ENCODE results near the gene LZTR1. TPM values are rescaled to one million over a fixed set of nuclear protein-coding genes. Genes with fewer than 3 reads are reported as not detected.

LZTR1 gene
- polyA plus RNA-seq, 3 donors = 49.3 to 60.5 (median 49.8) TPM

DNA sequence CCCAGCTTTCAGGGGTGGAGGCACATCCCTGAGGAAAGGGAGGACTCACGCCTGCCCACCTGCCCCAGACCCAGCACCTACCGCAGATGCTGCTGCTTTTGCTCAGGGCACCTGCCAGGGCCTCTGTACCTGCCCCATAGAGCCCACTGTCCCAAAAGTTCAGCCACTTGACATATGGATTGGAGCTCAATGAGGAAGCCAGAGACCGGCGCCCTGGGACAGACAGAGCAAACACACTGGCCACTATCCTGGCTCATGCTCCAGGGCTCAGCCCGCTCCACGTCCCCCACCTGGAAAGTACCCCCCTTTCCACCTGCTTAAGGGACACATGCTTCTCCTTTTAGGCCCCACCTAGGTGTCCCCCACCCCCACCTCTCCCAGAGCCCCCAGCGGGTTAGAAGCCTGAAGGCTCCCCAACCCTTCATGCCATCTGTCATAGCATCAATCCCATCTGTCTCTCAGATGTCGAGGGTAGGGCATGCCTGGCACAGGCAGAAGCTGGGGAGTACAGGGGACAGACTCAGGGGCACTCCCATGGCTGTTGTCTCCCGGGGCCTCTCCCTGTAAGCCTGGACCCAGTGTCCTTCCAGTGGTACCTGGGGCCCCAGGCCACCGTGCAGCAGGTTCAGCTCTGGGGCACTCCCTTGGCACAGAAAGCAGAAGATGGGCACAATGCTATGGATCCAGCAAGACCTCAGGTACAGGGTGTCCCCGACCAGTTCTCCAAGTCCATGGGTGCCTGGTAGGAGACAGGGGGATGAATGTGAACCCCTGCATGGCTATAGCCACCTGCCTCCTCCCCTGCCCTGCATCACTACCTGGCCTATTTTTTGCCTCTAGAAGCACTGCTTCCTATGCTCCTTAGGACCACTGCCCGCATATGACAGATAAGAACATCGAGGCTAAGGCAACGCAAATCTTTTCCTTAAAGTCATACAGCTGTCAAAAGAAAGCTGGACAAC, 30.6 kb downstream of the LZTR1 start:
- no peak for DNase-seq

DNA sequence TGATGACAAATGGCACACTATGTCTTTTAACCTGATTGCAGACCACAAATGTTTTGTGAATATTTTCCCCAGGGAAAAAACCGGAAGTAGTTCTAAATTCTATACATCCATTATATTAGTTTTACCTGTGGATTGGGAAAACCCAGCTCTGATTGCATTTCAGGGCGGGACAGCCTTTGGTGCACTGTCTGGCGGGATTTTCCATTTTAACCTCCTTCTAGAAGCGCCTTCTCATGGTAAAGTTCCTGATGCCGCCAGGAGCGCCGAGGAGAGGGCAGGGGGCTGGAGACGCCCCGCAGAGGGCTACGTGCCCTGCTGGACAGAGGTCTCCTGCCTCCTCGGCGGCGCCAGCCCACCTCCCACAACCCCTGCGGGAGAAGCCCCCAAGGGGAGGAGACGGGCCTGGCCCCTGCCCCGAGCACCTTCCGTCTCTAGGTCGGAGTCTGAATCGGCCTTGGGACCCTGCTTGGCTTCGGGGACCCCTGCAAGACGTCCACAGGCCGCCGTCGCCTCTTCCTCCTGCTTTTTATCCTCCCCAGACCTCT, 31.6 kb downstream of the LZTR1 start:
- no peak for DNase-seq

DNA sequence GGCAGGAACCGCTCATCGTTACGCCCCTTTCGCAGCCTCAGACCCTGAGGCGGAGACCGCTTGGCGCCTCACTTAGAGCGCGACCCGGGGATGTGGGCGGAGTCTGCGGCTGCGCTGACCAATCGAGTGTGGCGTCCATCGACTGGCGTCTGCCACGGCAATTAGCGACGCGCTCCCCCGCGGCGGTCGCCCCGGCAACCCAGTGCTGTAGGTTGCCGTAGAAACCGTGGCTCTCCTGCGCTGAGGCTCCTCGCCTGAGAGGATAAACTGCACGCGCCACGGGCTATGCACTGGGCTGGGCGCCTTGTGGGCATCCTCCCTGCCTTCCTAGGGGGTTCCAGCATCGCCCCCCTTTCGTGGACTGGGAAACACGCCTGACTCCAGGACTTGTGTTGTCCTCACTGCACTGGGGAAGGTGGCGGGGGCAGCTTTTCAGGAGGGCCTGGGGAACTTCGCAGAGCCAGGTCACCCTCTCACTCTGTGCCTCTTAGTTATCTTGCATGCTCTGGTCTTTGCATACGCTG, 32.2 kb downstream of the LZTR1 start:
- DNase-seq = peak; percentile 94

DNA sequence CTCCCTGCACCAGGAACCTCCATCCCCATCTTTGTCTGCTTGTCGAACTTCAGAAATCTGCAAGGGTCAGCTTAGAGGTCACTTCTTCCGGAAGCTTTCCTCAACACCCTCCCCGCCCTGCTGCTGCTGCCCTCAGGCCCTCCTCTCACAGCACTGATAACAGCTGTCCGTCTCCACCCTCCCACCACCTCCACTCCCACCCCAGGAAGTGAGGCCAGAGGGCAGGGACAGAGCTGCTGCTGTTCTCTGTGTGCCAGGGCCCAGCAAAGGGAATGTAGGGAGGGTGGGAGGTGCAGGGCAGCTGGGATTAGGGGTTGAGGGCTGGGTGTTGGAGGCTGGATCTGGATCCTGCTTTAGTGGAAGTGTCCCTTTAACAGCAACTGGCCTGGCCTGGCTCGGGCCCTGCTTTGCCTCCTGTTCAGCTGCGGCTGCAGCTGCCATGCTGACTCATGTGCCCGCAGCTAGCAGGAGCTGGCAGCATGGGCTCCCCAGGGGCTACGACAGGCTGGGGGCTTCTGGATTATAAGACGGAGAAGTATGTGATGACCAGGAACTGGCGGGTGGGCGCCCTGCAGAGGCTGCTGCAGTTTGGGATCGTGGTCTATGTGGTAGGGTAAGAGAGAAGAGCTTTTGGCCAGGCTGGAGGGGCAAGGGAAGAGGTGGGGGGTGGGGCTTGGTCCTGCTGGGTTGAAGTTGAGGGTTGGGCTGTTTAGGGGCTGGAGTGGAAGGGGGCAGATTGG, 32.8 kb downstream of the LZTR1 start, which contains the start of gene P2RX6:
TSS of gene P2RX6 (plus strand) at position 440 of the 740 bp plus-strand sequence. CDS start at position 450, 10 bp downstream.
- peak; percentile 57 for DNase-seq

DNA sequence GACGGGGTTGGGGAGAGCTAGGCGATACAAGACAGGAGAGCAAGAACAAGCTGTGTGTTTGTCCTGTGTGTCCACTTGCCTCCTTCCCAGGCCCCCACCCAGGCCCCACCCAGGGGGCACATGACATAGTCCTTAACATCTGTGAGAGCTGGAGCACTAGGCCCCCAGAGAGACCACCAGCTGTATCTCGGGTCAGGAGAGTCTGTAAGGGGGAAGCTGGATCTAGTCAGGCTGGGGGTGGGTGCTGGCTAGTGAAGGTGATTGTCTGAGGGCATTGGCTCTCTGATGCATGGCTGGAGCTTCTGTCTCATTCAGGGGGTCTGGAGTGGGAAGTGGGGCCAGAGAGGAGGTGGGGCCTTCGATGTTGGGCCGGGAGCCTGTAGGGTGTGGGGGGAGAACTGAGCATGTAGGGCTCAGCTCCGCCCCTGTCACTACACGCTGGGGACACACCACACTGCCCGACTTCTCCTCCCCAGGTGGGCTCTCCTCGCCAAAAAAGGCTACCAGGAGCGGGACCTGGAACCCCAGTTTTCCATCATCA, 33.4 kb downstream of the LZTR1 start:
- DNase-seq = no peak

DNA sequence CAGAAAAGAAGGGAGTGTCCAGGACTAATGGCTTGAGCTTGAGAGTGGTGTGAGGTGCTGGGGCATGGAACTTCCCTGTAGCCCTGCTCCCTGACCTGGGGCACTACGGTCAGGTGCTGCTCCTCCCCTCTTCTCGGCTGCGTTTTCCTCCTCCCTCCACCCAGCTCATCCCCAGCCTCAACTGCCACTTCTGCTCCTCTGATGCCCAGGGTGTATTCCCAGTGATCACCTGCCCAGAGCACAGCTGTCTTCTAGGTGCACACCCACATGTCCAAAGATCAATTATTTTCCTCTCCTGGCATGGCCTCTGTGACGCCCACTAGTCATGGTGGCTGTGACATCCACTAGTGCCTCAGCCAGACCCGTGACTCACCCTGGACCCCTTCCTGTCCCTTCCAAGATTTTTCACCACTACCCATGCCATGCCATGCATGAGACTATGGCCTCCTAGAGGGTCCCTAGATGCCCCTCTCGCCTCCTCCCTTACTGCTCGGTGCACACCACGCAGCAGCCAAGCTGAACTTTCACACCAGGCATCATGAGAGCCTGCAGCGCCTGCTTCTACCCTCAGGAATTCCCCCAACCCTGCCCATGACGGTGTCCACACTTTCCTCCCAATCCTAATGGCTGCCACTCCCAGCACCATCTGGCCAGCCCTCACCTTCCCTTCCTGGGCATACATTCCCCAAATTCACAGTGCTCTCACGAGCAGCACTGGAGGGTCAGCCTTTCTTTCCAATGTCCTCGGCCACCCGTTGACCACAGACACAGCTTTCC, 34.7 kb downstream of the LZTR1 start:
- no peak for DNase-seq

DNA sequence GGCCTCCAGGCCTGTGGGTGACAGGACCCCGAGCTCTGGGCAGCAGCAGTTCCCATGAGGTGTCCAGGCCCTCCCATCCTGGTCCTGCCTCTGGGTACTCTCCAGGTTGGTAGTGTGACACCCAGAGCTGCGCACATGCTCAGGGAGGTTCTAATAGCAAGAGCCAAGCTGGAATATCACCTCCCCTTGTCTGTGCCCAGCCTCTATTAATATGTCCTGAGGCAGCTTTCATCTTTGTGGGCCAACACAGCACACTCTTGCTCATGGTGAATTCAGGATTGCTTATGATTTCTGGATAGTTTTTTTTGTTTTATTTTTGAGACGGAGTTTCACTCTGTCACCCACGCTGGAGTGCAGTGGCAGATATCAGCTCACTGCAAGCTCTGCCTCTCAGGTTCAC, 36.2 kb downstream of the LZTR1 start:
- no peak for DNase-seq

DNA sequence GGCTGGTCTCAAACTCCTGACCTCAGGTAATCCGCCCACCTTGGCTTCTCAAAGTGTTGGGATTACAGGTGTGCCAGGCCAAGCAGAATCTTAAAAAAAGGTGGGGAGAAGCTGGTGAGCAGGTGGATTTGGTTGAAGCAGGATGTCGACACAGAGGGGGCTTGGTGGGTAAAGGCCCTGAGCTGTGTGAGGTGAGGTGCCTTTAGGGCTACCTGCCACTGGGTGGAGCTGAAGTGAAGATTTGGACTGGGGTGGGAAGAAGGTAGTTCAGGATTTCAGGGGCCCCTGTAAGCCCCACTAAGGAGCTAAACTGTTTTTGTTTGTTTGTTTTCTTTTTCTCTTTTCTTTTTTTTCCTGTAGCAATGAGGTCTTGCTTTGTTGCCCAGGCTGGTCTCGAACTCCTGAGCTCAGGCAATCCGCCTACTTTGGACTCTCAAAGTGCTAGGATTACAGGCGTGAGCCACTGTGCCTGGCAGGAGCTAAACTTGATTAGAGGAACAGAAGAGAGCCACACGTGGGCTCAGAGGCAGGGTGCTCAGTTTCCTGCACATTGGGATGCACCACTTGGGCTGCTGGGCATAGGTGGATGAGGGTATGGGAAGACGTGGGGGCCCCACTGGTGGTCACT, 38.8 kb downstream of the LZTR1 start:
- DNase-seq = no peak

DNA sequence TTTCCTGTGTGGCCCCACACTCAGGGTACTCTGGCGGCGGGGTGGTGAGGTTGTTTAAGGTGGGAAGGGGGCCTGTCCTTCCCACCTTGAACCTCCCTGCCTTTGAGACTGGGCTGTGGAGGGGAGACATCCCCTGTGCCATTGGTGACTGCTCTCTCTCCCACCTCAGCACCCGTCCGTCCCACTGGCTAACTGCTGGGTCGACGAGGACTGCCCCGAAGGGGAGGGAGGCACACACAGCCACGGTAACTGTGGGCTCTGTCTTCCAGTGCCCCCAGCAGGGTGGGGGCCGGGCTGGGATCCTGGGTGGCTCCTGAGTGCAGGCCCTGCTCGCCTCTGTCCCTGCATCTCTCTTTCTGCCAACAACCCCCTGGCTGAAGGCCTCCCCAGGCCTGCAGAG, 40.4 kb downstream of the LZTR1 start:
- DNase-seq = no peak

DNA sequence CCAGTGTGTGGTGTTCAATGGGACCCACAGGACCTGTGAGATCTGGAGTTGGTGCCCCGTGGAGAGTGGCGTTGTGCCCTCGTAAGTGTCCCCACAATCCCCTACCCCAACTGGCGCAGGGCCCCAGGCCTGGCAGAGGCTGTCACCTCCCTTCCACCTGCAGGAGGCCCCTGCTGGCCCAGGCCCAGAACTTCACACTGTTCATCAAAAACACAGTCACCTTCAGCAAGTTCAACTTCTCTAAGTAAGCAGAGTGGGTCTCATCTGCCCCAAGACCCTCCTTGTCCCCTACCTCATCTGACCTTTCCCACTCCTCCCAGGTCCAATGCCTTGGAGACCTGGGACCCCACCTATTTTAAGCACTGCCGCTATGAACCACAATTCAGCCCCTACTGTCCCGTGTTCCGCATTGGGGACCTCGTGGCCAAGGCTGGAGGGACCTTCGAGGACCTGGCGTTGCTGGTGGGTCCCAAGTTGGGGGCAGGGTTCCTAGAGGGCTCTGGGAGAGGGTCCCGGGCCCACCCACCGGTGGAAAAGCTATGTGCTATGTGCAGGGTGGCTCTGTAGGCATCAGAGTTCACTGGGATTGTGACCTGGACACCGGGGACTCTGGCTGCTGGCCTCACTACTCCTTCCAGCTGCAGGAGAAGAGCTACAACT, 41.0 kb downstream of the LZTR1 start:
- DNase-seq = no peak

DNA sequence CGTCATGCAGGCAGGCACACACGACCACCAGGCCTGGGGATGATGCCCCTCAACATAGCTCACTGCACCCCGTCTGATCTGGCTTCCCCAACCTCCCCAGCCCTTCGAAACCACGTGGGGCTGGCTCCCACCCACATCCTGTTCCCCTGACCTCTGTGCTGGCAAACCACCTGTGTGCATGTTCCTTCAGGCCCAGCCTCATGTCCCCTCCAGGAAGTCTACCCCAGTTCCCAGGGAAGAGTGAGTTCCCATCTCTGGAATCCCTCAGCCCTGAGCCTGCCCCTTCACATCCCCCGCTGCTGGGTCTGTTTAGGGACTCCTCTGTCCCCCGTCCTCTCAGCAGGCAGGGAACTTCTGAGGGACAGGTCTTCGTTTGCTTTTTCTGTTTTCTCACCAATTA, 43.2 kb downstream of the LZTR1 start:
- no peak for DNase-seq

DNA sequence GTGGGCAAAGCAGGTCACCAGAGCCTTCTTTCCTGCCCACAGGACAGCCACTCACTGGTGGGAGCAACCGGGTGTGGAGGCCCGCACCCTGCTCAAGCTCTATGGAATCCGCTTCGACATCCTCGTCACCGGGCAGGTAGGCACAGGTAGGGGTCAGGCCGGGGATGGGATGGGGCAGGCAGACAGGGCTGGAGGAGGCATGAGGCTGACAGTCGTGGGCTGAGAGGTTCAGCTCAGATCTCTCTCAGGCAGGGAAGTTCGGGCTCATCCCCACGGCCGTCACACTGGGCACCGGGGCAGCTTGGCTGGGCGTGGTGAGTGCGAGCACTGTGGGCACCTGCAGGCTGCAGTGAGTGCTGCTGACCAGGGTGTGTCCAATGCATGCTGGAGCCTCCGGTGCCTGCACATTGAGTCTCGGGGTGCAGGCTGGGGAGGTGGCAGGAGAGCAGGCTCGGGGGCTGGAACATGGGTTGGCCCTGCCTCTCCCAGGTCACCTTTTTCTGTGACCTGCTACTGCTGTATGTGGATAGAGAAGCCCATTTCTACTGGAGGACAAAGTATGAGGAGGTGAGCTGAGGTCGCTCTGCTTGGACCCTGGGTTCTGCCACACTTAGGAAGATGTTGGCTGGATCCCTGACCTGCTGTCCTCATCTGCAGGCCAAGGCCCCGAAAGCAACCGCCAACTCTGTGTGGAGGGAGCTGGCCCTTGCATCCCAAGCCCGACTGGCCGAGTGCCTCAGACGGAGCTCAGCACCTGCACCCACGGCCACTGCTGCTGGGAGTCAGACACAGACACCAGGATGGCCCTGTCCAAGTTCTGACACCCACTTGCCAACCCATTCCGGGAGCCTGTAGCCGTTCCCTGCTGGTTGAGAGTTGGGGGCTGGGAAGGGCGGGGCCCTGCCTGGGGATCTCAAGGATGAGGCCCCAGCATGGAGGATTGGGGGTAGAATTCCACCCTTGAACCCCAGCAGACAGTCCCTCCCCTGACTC, 44.0 kb downstream of the LZTR1 start:
- no peak for DNase-seq

DNA sequence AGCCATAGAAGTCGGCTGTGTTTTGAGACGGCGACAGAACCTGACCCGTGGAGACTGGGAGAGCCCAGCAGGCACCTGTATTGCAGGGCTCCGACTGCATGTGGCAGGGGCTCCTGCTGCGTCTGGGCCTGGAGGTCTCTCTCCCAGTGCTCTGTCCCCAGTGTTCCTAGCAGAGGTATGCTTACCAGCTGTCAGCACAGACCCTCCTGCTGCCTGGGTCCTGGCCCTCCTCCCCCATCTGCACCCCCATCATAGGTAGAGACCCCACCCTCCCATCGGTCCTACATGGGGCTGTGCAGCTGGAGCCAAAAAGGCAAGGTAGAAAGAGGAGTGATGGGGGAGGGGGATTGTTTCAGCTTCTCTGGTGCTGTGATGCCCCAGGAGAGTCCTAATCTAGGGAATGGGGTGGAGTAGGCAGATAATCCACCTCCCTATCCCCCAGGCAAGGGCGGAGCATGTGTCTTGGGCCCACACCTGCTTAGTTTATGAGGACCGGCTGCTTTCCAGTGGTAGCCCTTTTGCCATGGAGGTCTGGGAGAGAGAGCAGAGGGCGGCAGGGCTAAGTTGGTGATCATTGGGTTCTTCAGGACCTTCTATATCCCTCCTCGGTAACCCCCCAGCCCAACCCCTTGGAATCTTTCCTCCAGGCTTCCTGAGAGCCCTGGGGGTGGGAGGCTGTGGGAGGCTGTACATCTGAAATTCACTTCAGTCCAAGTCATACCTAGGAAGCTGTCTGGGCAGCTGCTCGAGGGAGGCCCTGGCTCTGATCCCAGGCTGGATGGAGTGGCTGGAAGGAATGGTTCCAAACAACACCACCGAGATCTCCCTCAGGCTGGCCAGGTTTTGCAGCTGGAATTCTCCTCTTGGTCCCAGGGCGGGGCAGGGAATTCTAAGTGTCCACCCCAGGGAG, 44.9 kb downstream of the LZTR1 start:
- DNase-seq = no peak

DNA sequence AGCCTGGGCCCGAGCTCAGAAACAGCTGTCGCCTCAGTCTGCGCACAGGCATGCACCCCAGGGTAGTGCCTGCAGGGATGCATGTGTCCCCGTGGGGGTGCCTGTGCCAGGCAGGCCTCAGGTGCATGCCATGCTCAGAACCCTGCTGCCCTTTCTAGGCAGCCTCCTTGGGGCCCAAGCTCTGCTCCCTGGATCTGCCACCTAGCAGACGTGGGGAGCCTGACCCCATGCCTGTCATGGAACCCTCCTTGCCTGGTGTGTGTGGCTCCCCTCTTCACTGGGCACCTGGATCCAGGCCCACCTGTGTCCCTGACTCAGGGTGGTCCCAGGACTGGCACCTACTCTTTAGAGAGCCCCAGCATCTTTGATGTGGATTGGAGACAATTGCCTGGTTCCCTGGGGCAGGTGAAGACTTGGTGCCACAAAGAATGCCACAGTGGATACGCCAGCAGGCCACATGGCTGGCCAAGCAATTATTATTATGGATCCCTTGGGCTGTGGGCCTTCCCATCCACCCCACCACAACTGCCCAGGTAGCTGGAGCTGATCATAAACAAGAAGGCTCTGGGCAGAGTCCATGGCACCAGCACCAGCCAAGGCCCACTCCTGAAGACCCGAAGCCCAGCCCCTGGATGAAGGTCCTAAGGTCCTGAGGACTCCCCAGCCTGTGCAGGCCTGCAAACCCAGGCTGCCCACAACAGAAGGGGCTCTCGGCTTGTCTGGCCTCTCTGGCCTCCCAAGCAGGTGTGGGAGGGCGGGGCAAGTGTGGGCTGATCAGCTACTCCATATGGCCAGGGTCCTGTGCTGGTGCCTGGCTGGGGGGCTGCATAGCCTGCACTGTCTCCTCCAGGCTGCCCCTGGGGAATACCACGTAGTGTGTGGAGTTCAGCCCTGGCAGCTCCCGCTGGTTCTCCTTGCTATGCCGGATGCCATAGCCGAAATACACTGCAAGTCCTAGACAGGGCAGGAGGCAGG, 46.5 kb downstream of the LZTR1 start:
- no peak for DNase-seq

DNA sequence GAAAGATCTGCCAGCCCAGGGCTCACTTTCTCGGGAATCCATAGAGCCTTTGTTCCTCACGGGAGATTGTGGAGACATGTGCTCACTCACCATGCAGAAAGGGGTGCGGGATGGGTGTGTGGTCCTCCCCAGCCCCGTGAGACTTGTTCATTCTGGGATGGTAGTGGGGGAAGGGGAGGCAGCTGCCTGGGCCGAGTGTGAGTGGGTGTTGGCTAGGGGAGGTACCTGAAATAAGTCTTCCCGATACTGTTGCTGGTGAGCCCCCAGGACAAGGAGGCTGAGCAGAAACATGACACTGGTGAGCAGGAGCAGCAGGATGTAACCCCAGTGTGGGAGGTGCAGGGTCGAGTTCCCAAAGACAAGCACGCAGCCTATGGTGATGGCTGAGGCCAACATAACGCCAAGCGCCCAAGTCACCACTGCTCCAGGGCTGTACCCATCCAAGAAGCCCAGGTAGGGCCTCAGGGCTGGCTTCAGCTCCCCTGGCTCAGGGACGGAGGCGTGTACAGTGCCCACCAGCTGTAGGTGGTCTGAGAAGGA, 47.5 kb downstream of the LZTR1 start:
- no peak for DNase-seq

DNA sequence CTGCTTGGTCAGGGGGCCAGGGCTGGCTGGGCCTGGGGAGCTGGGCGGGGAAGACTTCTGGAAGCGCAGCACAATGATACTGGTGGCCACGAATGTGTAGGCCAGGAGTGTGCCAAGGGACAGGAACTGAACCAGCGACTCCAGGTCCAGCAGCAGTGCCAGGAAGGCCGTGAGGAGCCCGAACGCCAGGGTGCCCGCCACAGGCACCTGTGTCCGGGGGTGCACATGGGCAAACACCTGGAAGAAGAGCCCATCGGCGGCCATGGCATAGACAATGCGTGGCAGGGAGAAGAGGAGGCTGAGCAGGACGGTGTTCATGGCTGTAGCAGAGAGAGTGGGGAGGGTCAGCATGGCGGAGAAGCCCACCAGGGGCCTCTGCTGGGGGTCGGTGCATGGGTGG, 47.9 kb downstream of the LZTR1 start:
- no peak for DNase-seq

Data from renal pelvis (tissue), 4 donors.